Neural cell (in vitro differentiated cells): ENCODE data around the gene TPCN1.

Experiments used
- EP300 ChIP-seq: fragments of 450-650 bp; conservative IDR thresholded peaks from 2 replicates; pipeline ENCODE4 v1.6.1; 2014; ENCODE audit warnings: antibody characterized with exemption, mild to moderate bottlenecking, moderate library complexity; ENCODE audit not compliant: poor library complexity, severe bottlenecking
- POLR2AphosphoS5 ChIP-seq: IDR thresholded peaks from 2 replicates; pipeline ENCODE4 v1.6.1; 2012
- RAD21 ChIP-seq: fragments of 450-650 bp; conservative IDR thresholded peaks from 2 replicates; pipeline ENCODE4 v1.6.1; 2014; ENCODE audit warnings: antibody characterized with exemption, mild to moderate bottlenecking, moderate library complexity
- SMC3 ChIP-seq: fragments of 450-650 bp; conservative IDR thresholded peaks from 2 replicates; pipeline ENCODE4 v1.6.1; 2014; ENCODE audit warnings: antibody characterized with exemption, mild to moderate bottlenecking, moderate library complexity; ENCODE audit not compliant: poor library complexity
- TAF1 ChIP-seq: IDR thresholded peaks from 2 replicates; pipeline ENCODE4 v1.6.1; 2012; ENCODE audit warnings: low read depth
- TF ChIP-seq, protein P1 (sequence below): fragments of 450-650 bp; IDR thresholded peaks from 2 replicates; pipeline ENCODE4 v1.5.1; 2014; ENCODE audit warnings: antibody characterized with exemption, mild to moderate bottlenecking, moderate library complexity; ENCODE audit not compliant: poor library complexity, severe bottlenecking
- TF ChIP-seq, protein P2 (sequence below): IDR thresholded peaks from 2 replicates; pipeline ENCODE4 v1.6.1; 2012; ENCODE audit warnings: borderline replicate concordance

DNA sequence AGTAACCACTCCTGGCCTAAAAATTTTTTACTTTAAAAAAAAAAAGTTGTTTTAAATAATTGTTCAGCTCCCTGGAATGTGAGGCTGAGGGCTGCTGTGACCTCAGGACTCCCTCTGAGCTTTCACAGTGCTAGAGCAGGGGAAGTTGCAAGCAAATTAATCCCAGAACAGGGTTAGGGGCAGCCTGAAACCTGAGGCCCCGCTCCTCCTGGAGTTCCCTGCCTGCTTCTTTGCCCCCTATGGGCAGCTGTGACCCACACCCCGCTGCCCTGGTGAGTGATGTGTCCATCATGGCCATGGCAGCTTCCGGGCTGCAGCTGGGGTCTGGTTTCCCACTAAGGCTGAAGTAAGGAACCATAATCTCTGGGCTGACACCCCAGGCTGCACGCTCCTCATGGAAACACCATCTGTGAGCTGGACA, 26.3 kb upstream of the TPCN1 start:
- TF ChIP-seq, protein P1, sequence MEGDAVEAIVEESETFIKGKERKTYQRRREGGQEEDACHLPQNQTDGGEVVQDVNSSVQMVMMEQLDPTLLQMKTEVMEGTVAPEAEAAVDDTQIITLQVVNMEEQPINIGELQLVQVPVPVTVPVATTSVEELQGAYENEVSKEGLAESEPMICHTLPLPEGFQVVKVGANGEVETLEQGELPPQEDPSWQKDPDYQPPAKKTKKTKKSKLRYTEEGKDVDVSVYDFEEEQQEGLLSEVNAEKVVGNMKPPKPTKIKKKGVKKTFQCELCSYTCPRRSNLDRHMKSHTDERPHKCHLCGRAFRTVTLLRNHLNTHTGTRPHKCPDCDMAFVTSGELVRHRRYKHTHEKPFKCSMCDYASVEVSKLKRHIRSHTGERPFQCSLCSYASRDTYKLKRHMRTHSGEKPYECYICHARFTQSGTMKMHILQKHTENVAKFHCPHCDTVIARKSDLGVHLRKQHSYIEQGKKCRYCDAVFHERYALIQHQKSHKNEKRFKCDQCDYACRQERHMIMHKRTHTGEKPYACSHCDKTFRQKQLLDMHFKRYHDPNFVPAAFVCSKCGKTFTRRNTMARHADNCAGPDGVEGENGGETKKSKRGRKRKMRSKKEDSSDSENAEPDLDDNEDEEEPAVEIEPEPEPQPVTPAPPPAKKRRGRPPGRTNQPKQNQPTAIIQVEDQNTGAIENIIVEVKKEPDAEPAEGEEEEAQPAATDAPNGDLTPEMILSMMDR = no peak
- TF ChIP-seq POLR2AphosphoS5 (no peak), SMC3 (no peak), RAD21 (no peak), TAF1 (no peak), EP300 (no peak)
- TF ChIP-seq, protein P2, sequence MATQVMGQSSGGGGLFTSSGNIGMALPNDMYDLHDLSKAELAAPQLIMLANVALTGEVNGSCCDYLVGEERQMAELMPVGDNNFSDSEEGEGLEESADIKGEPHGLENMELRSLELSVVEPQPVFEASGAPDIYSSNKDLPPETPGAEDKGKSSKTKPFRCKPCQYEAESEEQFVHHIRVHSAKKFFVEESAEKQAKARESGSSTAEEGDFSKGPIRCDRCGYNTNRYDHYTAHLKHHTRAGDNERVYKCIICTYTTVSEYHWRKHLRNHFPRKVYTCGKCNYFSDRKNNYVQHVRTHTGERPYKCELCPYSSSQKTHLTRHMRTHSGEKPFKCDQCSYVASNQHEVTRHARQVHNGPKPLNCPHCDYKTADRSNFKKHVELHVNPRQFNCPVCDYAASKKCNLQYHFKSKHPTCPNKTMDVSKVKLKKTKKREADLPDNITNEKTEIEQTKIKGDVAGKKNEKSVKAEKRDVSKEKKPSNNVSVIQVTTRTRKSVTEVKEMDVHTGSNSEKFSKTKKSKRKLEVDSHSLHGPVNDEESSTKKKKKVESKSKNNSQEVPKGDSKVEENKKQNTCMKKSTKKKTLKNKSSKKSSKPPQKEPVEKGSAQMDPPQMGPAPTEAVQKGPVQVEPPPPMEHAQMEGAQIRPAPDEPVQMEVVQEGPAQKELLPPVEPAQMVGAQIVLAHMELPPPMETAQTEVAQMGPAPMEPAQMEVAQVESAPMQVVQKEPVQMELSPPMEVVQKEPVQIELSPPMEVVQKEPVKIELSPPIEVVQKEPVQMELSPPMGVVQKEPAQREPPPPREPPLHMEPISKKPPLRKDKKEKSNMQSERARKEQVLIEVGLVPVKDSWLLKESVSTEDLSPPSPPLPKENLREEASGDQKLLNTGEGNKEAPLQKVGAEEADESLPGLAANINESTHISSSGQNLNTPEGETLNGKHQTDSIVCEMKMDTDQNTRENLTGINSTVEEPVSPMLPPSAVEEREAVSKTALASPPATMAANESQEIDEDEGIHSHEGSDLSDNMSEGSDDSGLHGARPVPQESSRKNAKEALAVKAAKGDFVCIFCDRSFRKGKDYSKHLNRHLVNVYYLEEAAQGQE = no peak
